ENCODE data around the gene GBP5.
"Not testable (repeated sequence)": the region's sequence is repeated elsewhere in the genome, so short reads cannot be mapped to it uniquely, and the experiment has no call there.

GBP5 gene

GRCh38 chr1:89272269-89273041 lies at the start of gene GBP5:
TSS of gene GBP5 (minus strand) at chr1:89272860. CDS start at chr1:89269555, 3,305 bp downstream.
- DNase-seq, result peak; percentile 39 to 42

DNA sequence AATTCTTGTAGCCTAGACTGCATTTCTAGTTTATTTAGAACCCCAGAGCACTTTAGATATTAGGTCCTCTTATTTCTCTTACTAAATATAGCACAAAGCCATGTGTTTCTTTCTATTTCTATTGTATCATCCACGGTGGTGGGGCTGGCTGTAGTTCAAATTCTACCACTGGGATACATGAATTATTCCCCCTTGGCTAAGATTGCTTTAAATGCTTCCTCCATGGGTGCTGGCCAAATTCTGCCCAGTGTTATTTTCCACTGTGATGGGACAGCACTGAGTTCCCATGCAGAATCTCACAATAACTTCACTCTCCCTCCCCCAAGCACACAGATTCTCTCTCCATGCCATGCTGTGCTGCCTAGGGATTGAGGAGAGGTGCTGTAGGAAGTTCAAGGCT lies 49.7 kb upstream of the GBP5 start:
- DNase-seq, result no peak

DNA sequence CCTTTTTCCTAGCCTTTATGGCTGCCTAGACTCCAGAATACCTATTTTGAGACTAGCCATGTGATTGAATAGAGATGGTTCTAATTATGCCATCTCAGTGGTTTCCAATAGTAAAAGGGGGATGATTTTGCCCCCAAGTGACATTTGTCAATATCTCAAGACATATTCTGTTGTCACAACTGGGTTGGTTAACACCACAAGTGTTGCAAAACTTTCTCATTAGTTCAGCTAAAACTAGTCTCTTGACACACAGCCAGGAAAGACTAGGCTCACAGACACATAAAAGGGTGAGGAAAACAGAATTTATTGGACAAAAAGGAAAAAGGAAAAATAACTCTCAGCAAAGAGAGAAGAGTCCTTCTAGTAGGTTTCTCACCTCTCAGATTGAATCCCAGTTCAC lies 39.9 kb upstream of the GBP5 start:
- no peak for DNase-seq

GRCh38 chr1:89311757-89312156 lies 39.1 kb upstream of the GBP5 start:
- DNase-seq, result no peak

- DNase-seq, result no peak
These were observed 38.3 kb upstream of the GBP5 start for GRCh38 chr1:89310976-89311375.

- DNase-seq, result no peak
These were observed 37.8 kb upstream of the GBP5 start for GRCh38 chr1:89310505-89310904.

GRCh38 chr1:89309828-89310227 lies 37.2 kb upstream of the GBP5 start:
- no peak for DNase-seq

DNA sequence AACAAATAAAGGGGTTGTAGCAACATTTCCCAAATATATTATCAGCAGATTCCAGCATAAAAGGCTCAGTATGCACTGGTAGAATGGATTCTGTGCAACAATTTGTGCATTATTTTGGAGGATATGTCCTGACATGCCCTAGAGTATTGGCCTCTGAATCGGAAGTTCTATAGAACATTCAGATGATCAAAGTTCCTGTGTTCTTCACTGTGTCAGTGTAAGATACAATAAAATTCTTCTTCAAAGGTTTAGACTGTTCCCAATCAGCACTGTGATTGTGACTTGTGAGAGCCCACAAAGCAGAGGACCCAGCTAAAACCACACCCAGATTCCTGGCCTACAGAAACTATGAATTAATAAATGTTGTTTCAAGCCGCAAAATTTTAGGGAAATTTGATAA lies 33.6 kb upstream of the GBP5 start:
- no peak for DNase-seq

- DNase-seq, result no peak
These were observed 32.8 kb upstream of the GBP5 start for GRCh38 chr1:89305493-89305892.

DNA sequence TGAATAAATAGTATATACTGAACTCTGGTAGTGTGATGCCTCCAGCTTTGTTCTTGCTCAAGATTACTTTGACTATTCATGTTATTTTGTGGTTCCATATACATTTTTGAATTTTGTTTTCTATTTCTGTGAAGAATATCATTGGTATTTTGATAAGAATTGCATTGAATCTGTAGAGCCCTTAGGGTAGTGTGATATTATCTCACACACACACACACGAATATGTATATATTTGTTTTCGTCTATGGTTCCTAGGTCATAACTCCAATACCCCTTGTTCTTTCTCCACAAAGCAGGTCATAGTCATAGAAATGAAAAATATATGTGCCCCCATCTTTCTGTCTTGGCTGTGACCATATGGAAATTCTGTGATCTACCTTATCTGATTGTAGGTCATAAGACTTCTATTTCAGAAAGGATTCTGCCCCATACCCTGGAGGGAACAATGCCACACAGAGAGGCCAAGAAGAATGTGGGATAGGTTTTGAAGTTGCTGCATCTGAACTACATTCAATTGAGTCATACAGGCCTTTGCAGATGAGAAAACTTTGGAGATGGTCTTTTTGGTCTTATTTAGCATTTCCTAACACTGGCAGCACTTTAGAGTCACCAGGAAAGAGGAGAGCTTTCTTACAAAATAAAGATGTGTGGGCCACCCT lies 32.0 kb upstream of the GBP5 start:
- DNase-seq, result no peak

- DNase-seq, result no peak
These were observed 30.2 kb upstream of the GBP5 start for GRCh38 chr1:89302697-89303332.

GRCh38 chr1:89299739-89300463 lies 27.2 kb upstream of the GBP5 start:
- DNase-seq, result not testable (repeated sequence)

- no peak for DNase-seq
These were observed 25.8 kb upstream of the GBP5 start for GRCh38 chr1:89298461-89298860.

GRCh38 chr1:89295187-89295586 lies 22.5 kb upstream of the GBP5 start:
- DNase-seq, result no peak

DNA sequence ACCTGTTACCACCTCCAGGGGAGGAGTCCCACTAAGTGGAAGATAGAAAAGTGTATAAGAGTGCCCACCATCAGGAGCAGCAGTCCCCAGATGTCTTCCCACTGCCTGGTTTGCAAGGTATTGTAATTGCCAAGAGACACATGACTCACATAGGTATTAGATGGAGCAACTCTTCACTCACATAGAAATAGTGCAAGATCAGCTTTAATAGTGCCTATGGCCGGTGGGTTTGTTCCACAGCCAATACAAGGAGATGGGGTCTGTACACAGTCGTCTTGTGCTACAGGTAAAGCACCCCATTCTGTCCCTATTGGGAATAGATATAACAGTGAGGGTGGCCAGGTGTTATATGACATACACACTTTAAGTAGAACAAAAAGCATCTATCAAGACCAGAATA lies 18.6 kb upstream of the GBP5 start:
- no peak for DNase-seq

- no peak for DNase-seq
These were observed 15.3 kb upstream of the GBP5 start for GRCh38 chr1:89288051-89288340.

- DNase-seq, result no peak
These were observed 14.8 kb upstream of the GBP5 start for GRCh38 chr1:89287181-89288050.

GRCh38 chr1:89286549-89287180 lies 14.0 kb upstream of the GBP5 start:
- DNase-seq, result no peak

- DNase-seq, result no peak
These were observed 13.2 kb upstream of the GBP5 start for GRCh38 chr1:89285745-89286380.

DNA sequence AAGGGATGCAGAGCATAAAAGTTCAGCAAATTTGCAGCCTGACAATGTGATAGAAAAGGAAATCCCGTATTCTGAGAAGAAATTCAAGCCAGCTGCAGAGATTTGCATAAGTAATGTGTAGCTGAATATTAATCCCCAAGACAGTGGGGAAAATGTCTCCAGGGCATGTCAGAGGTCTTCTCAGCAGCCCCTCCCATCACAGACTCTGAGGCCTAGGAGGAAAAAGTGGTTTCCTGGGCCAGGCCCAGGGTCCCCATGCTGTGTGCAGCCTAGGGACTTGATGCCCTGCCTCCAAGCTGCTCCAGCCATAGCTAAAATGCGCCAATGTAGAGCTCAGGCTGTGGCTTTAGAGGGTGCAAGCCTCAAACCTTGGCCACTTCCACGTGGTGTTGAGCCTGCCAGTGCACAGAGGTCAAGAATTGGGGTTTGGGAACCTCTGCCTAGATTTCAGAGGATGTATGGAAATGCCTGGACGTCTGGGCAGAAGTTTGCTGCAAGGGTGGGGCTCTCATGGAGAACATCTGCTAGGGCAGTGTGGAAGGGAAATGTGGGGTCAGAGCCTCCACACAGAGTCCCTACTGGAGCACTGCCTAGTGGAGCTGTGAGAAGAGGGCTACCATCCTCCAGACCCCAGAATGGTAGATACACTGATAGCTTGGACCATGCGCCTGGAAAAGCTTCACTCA lies 11.6 kb upstream of the GBP5 start:
- not testable (repeated sequence) for DNase-seq

GRCh38 chr1:89280766-89281165 lies 8.1 kb upstream of the GBP5 start:
- no peak for DNase-seq
